Measurements from ENCODE around the gene EGR1. TPM values are rescaled to one million over a fixed set of nuclear protein-coding genes. Genes with fewer than 3 reads are reported as not detected.

Gene EGR1
- polyA plus RNA-seq, 1 experiment = 4.7 TPM

- no peak for DNase-seq (ENCODE audit: low read depth)
- H3K36me3 ChIP-seq (ENCODE audit: control insufficient read depth, insufficient read depth, low read length) = no peaks in the 10 kb centered on the region
- TF ChIP-seq CTCF (IDR thresholded peaks at IDR 0.05; ENCODE audit: insufficient read depth, low read depth, low read length) = no peak
- POLR2A ChIA-PET = no interaction called here
- H3K27me3 ChIP-seq (ENCODE audit: control insufficient read depth, insufficient read depth, low read length) = no peaks in the 10 kb centered on the region
- no peak overlapping the region for H3K4me3 ChIP-seq (ENCODE audit: low read depth, low read length)
- CTCF ChIA-PET = interaction anchor here (1.4 kb wide), 1 partner anchor 16 kb away, joined by 3 read pairs; no protein-coding TSS in a partner anchor
Measured at GRCh38 chr5:138476918-138477317, 11.6 kb downstream of the EGR1 start.

GRCh38 chr5:138482638-138483037, 17.4 kb downstream of the EGR1 start:
- TF ChIP-seq CTCF (IDR thresholded peaks at IDR 0.05; ENCODE audit: insufficient read depth, low read depth, low read length) = no peak
- DNase-seq (ENCODE audit: low read depth) = no peak
- ChIA-PET POLR2A (no interaction called here), CTCF (interaction anchor here (0.9 to 3.0 kb wide), 3 partner anchors 18 to 102 kb away, joined by 3 to 11 read pairs (median 7); partner anchors contain the start of gene EGR1)
- Histone ChIP-seq H3K36me3 (ENCODE audit: control insufficient read depth, insufficient read depth, low read length) (no peaks in the 10 kb centered on the region), H3K4me3 (ENCODE audit: low read depth, low read length) (no peak overlapping the region), H3K27me3 (ENCODE audit: control insufficient read depth, insufficient read depth, low read length) (no peaks in the 10 kb centered on the region)

GRCh38 chr5:138488481-138488945, 23.2 kb downstream of the EGR1 start:
- POLR2A ChIA-PET = no interaction called here

GRCh38 chr5:138489683-138490061, 24.4 kb downstream of the EGR1 start:
- H3K4me3 ChIP-seq (ENCODE audit: low read depth, low read length) = no peak overlapping the region
- TF ChIP-seq CTCF (IDR thresholded peaks at IDR 0.05; ENCODE audit: insufficient read depth, low read depth, low read length) = no peak
- ChIA-PET CTCF (interaction anchor here (0.9 to 2.2 kb wide), 3 partner anchors 13 to 25 kb away, joined by 3 to 11 read pairs (median 5); partner anchors contain the start of gene EGR1), POLR2A (no interaction called here)
- no peaks in the 10 kb centered on the region for H3K36me3 ChIP-seq (ENCODE audit: control insufficient read depth, insufficient read depth, low read length)
- H3K27me3 ChIP-seq (ENCODE audit: control insufficient read depth, insufficient read depth, low read length) = no peaks in the 10 kb centered on the region; the same call in 1 of the 2 replicates
- DNase-seq (ENCODE audit: low read depth) = no peak

More at GRCh38 chr5:138488481-138488945, 23.2 kb downstream of the EGR1 start:
- Histone ChIP-seq H3K4me3 (ENCODE audit: low read depth, low read length) (no peak overlapping the region), H3K27me3 (ENCODE audit: control insufficient read depth, insufficient read depth, low read length) (no peaks in the 10 kb centered on the region; the same call in 1 of the 2 replicates), H3K36me3 (ENCODE audit: control insufficient read depth, insufficient read depth, low read length) (no peaks in the 10 kb centered on the region)
- TF ChIP-seq CTCF (IDR thresholded peaks at IDR 0.05; ENCODE audit: insufficient read depth, low read depth, low read length) = no peak
- no peak for DNase-seq (ENCODE audit: low read depth)
- CTCF ChIA-PET = no interaction called here

- POLR2A ChIA-PET = no interaction called here
Measured at GRCh38 chr5:138490648-138491283, 25.5 kb downstream of the EGR1 start.

More at GRCh38 chr5:138490648-138491283, 25.5 kb downstream of the EGR1 start:
- CTCF ChIA-PET = interaction anchor here (2.2 kb wide), 1 partner anchor 26 kb away, joined by 11 read pairs; the partner anchor contains the start of gene EGR1
- DNase-seq (ENCODE audit: low read depth) = no peak
- TF ChIP-seq CTCF (IDR thresholded peaks at IDR 0.05; ENCODE audit: insufficient read depth, low read depth, low read length) = no peak
- Histone ChIP-seq H3K27me3 (ENCODE audit: control insufficient read depth, insufficient read depth, low read length) (no peaks in the 10 kb centered on the region; the same call in 1 of the 2 replicates), H3K36me3 (ENCODE audit: control insufficient read depth, insufficient read depth, low read length) (no peaks in the 10 kb centered on the region), H3K4me3 (ENCODE audit: low read depth, low read length) (no peak overlapping the region)

Data from BJ (cell line).